Endodermal cell (in vitro differentiated cells): ENCODE data around the gene TLL2. TPM values are rescaled to one million over a fixed set of nuclear protein-coding genes. Genes with fewer than 3 reads are reported as not detected.

Source experiments
- DNase-seq: peaks from one replicate; pipeline ENCODE4 v3.0.0-alpha.2; 2017
- H3K27ac ChIP-seq: 2 replicates; pipeline ENCODE4 v1.5.1; 2013; ENCODE audit warnings: mild to moderate bottlenecking, low read depth, low read length, moderate library complexity
- H3K27me3 ChIP-seq: 2 replicates; pipeline ENCODE4 v1.6.1; 2013; ENCODE audit warnings: mild to moderate bottlenecking, low read length, moderate library complexity; ENCODE audit not compliant: insufficient read depth, control insufficient read depth, poor library complexity, severe bottlenecking
- H3K36me3 ChIP-seq: 2 replicates; pipeline ENCODE4 v1.7.0; 2013; ENCODE audit warnings: mild to moderate bottlenecking, low read length, moderate library complexity; ENCODE audit not compliant: control insufficient read depth, insufficient read depth
- H3K4me1 ChIP-seq: one replicate; pipeline ENCODE4 v1.7.0; 2013; ENCODE audit warnings: low read length; ENCODE audit not compliant: control insufficient read depth, insufficient read depth
- H3K4me3 ChIP-seq: 2 replicates; pipeline ENCODE4 v1.5.1; 2013; ENCODE audit warnings: mild to moderate bottlenecking, low read length, moderate library complexity
- H3K9ac ChIP-seq: 2 replicates; pipeline ENCODE4 v1.6.1; 2013; ENCODE audit warnings: mild to moderate bottlenecking, low read length, moderate library complexity; ENCODE audit not compliant: poor library complexity, severe bottlenecking; ENCODE audit errors: extremely low read depth
- H3K9me3 ChIP-seq: 2 replicates; pipeline ENCODE4 v1.6.1; 2013; ENCODE audit warnings: mild to moderate bottlenecking, low read length, moderate library complexity; ENCODE audit not compliant: control insufficient read depth
- H3K27ac Mint-ChIP-seq: 2 replicates; pipeline ENCODE4 v1.8.0; 2020; ENCODE audit warnings: mixed read lengths
- H3K27me3 Mint-ChIP-seq: 2 replicates; pipeline ENCODE4 v1.8.0; 2021; ENCODE audit warnings: mild to moderate bottlenecking, mixed read lengths; ENCODE audit not compliant: insufficient read depth
- H3K36me3 Mint-ChIP-seq: 2 replicates; pipeline ENCODE4 v1.8.0; 2020; ENCODE audit warnings: low read depth, mixed read lengths
- H3K4me1 Mint-ChIP-seq: 2 replicates; pipeline ENCODE4 v1.8.0; 2020; ENCODE audit warnings: mixed read lengths
- H3K4me3 Mint-ChIP-seq: 2 replicates; pipeline ENCODE4 v1.8.0; 2020; ENCODE audit warnings: mild to moderate bottlenecking, moderate library complexity, mixed read lengths
- H3K9me3 Mint-ChIP-seq: 2 replicates; pipeline ENCODE4 v1.8.0; 2020; ENCODE audit warnings: mild to moderate bottlenecking, mixed read lengths
- CTCF ChIP-seq: fragments of 200-600 bp; sonication (generic); conservative IDR thresholded peaks from 2 replicates; pipeline ENCODE4 v1.5.0; 2021; ENCODE audit warnings: antibody characterized with exemption, mild to moderate bottlenecking
- WGBS, 2 experiments: methylation state at CpG; one replicate each; pipeline versions ENCODE4 v1.1.5 to v1.1.7; 2013; ENCODE audit warnings: missing lambda C conversion rate in 2 of 2, mixed read lengths in 1 of 2; ENCODE audit not compliant: insufficient coverage in 1 of 2, insufficient read length in 1 of 2; 5-methylcytosine and 5-hydroxymethylcytosine counted together
- total RNA-seq, 2 donors: library from RNA; stranded (reverse); fragmentation: NEBNext Ultra II Directional in 1 of 2; extraction: Animal tissue kit (Norgen Biotek cat#: 25700) in 1 of 2; gene quantifications; 2 replicates in 1 of 2; 3 replicates in 1 of 2; pipeline ENCODE4 v1.2.1, GENCODE V29; 2021

The TLL2 gene
- total RNA-seq, 2 donors from 2014 or later, result 0.11 to 0.18 TPM

- no peak overlapping the region for H3K27ac ChIP-seq
- TF ChIP-seq CTCF, result no peak
- H3K27me3 Mint-ChIP-seq, result no peaks in the 10 kb centered on the region
- no peaks in the 10 kb centered on the region for H3K36me3 Mint-ChIP-seq
- H3K27me3 ChIP-seq, result no peaks in the 10 kb centered on the region
- H3K4me1 Mint-ChIP-seq, result no peaks in the 10 kb centered on the region
- H3K27ac Mint-ChIP-seq, result no peak overlapping the region
- no peak overlapping the region for H3K4me3 ChIP-seq
- no peaks in the 10 kb centered on the region for H3K9me3 Mint-ChIP-seq
- H3K36me3 ChIP-seq, result no peaks in the 10 kb centered on the region
- peak; percentile 25 for DNase-seq
- 92% methylated on average over 2 to 6 of the region's 6 CpGs for WGBS, 2 experiments
- H3K4me3 Mint-ChIP-seq, result no peak overlapping the region
- H3K4me1 ChIP-seq, result no peaks in the 10 kb centered on the region
- no peaks in the 10 kb centered on the region for H3K9me3 ChIP-seq
- no peak overlapping the region for H3K9ac ChIP-seq
These were observed 18.2 kb downstream of the TLL2 start for GRCh38 chr10:96495544-96495943.

GRCh38 chr10:96494694-96495093 is 19.0 kb downstream of the TLL2 start:
- Mint-ChIP-seq H3K27ac (no peak overlapping the region), H3K36me3 (no peaks in the 10 kb centered on the region), H3K9me3 (no peaks in the 10 kb centered on the region), H3K4me3 (no peak overlapping the region), H3K4me1 (no peaks in the 10 kb centered on the region), H3K27me3 (no peaks in the 10 kb centered on the region)
- H3K4me1 ChIP-seq, result no peaks in the 10 kb centered on the region
- no peak overlapping the region for H3K9ac ChIP-seq
- no peaks in the 10 kb centered on the region for H3K36me3 ChIP-seq
- peak; percentile 17 for DNase-seq
- H3K4me3 ChIP-seq, result no peak overlapping the region
- no peak overlapping the region for H3K27ac ChIP-seq
- TF ChIP-seq CTCF, result no peak
- H3K9me3 ChIP-seq, result no peaks in the 10 kb centered on the region
- H3K27me3 ChIP-seq, result no peaks in the 10 kb centered on the region
- WGBS, 2 experiments, result 89% methylated on average over 4 of the region's 4 CpGs; no CpG with 5 or more reads in 1 of the 2 experiments

- no peaks in the 10 kb centered on the region for H3K36me3 Mint-ChIP-seq
- H3K9ac ChIP-seq, result no peak overlapping the region
- H3K4me1 ChIP-seq, result no peaks in the 10 kb centered on the region
- peak; percentile 16 for DNase-seq
- H3K9me3 ChIP-seq, result no peaks in the 10 kb centered on the region
- H3K27me3 Mint-ChIP-seq, result no peaks in the 10 kb centered on the region
- H3K4me3 ChIP-seq, result no peak overlapping the region
- no peak overlapping the region for H3K27ac ChIP-seq
- no peaks in the 10 kb centered on the region for H3K36me3 ChIP-seq
- H3K4me3 Mint-ChIP-seq, result no peak overlapping the region
- H3K27me3 ChIP-seq, result no peaks in the 10 kb centered on the region
- WGBS, 2 experiments, result 89 to 90% methylated on average over 4 to 12 of the region's 12 CpGs
- H3K9me3 Mint-ChIP-seq, result no peaks in the 10 kb centered on the region
- H3K4me1 Mint-ChIP-seq, result no peaks in the 10 kb centered on the region
- no peak overlapping the region for H3K27ac Mint-ChIP-seq
- TF ChIP-seq CTCF, result no peak
These were observed 19.7 kb downstream of the TLL2 start for GRCh38 chr10:96493871-96494525.
